Measurements from ENCODE around the gene MCF2L.

Gene MCF2L

GRCh38 chr13:112951674-112952371 is 17.2 kb upstream of the MCF2L start:
- no peak for DNase-seq (ENCODE audit: low spot score)

GRCh38 chr13:112952759-112953551 is 16.1 kb upstream of the MCF2L start:
- no peak for DNase-seq (ENCODE audit: low spot score)

GRCh38 chr13:112953591-112954487 is 15.2 kb upstream of the MCF2L start:
- no peak for DNase-seq (ENCODE audit: low spot score)

GRCh38 chr13:112954488-112955270 is 14.3 kb upstream of the MCF2L start:
- DNase-seq (ENCODE audit: low spot score), result no peak

- DNase-seq (ENCODE audit: low spot score), result no peak
Measured at GRCh38 chr13:112955271-112955937, 13.6 kb upstream of the MCF2L start.

- no peak for DNase-seq (ENCODE audit: low spot score)
Measured at GRCh38 chr13:112955956-112956355, 13.1 kb upstream of the MCF2L start.

GRCh38 chr13:112956571-112957294 is 12.3 kb upstream of the MCF2L start:
- no peak for DNase-seq (ENCODE audit: low spot score)

GRCh38 chr13:112957295-112957677 is 11.7 kb upstream of the MCF2L start:
- DNase-seq (ENCODE audit: low spot score), result no peak

GRCh38 chr13:112958127-112958989 is 10.7 kb upstream of the MCF2L start:
- no peak for DNase-seq (ENCODE audit: low spot score)

GRCh38 chr13:112959206-112959605 is 9.8 kb upstream of the MCF2L start:
- DNase-seq (ENCODE audit: low spot score), result no peak

- no peak for DNase-seq (ENCODE audit: low spot score)
Measured at GRCh38 chr13:112959701-112960542, 9.1 kb upstream of the MCF2L start.

- DNase-seq (ENCODE audit: low spot score), result no peak
Measured at GRCh38 chr13:112960706-112961105, 8.3 kb upstream of the MCF2L start.

- DNase-seq (ENCODE audit: low spot score), result no peak
Measured at GRCh38 chr13:112961457-112962369, 7.3 kb upstream of the MCF2L start.

GRCh38 chr13:112962396-112962795 is 6.6 kb upstream of the MCF2L start:
- no peak for DNase-seq (ENCODE audit: low spot score)

- no peak for DNase-seq (ENCODE audit: low spot score)
Measured at GRCh38 chr13:112962911-112963625, 5.9 kb upstream of the MCF2L start.

GRCh38 chr13:112963641-112964040 is 5.4 kb upstream of the MCF2L start:
- no peak for DNase-seq (ENCODE audit: low spot score)

GRCh38 chr13:112964971-112965492 is 4.0 kb upstream of the MCF2L start:
- no peak for DNase-seq (ENCODE audit: low spot score)

Measured in hematopoietic multipotent progenitor cell treated with erythropoietin and hydrocortisone succinate and interleukin-3 and kit ligand, for 15 days (in vitro differentiated cells).